ENCODE results near the gene NACC2.

Gene NACC2

GRCh38 chr9:136093995-136094881, 851 bp downstream of the NACC2 start (continued):
- TF ChIP-seq ZNF416 (tag by site-specific recombination; IDR thresholded peaks at IDR 0.05): no peak
- peak; percentile 70 for TF ChIP-seq EGR2 (tag by site-specific recombination; IDR thresholded peaks at IDR 0.05; ENCODE audit: low read depth)
- no peak for TF ChIP-seq ZNF2 (tag by site-specific recombination; IDR thresholded peaks at IDR 0.05)
- TF ChIP-seq ZNF76 (tag by site-specific recombination; IDR thresholded peaks at IDR 0.05; ENCODE audit: borderline replicate concordance, low read depth): peak; percentile 70; the same call in 1 of the 2 replicates
- no peak for TF ChIP-seq ZNF560 (tag by site-specific recombination; IDR thresholded peaks at IDR 0.05; ENCODE audit: borderline replicate concordance)
- peak; percentile 55; the same call in 1 of the 2 replicates for TF ChIP-seq ZXDB (tag by site-specific recombination; IDR thresholded peaks at IDR 0.05)
- peak; percentile 94 for TF ChIP-seq ZBTB20 (tag by site-specific recombination; IDR thresholded peaks at IDR 0.05)
- TF ChIP-seq ZBTB48 (tag by site-specific recombination; IDR thresholded peaks at IDR 0.05): peak; percentile 39; the same call in 1 of the 2 replicates
- TF ChIP-seq ZNF324 (tag by site-specific recombination; IDR thresholded peaks at IDR 0.05): no peak
- peak; percentile 70 for TF ChIP-seq KLF1 (tag by site-specific recombination; IDR thresholded peaks at IDR 0.05)
- TF ChIP-seq SP2 (tag by site-specific recombination; IDR thresholded peaks at IDR 0.05): peak; percentile 36
- no peak for TF ChIP-seq SCRT1 (tag by site-specific recombination; IDR thresholded peaks at IDR 0.05; ENCODE audit: borderline replicate concordance)
- peak; percentile 83 for TF ChIP-seq ZNF423 (tag by site-specific recombination; IDR thresholded peaks at IDR 0.05)
- TF ChIP-seq, protein P1, sequence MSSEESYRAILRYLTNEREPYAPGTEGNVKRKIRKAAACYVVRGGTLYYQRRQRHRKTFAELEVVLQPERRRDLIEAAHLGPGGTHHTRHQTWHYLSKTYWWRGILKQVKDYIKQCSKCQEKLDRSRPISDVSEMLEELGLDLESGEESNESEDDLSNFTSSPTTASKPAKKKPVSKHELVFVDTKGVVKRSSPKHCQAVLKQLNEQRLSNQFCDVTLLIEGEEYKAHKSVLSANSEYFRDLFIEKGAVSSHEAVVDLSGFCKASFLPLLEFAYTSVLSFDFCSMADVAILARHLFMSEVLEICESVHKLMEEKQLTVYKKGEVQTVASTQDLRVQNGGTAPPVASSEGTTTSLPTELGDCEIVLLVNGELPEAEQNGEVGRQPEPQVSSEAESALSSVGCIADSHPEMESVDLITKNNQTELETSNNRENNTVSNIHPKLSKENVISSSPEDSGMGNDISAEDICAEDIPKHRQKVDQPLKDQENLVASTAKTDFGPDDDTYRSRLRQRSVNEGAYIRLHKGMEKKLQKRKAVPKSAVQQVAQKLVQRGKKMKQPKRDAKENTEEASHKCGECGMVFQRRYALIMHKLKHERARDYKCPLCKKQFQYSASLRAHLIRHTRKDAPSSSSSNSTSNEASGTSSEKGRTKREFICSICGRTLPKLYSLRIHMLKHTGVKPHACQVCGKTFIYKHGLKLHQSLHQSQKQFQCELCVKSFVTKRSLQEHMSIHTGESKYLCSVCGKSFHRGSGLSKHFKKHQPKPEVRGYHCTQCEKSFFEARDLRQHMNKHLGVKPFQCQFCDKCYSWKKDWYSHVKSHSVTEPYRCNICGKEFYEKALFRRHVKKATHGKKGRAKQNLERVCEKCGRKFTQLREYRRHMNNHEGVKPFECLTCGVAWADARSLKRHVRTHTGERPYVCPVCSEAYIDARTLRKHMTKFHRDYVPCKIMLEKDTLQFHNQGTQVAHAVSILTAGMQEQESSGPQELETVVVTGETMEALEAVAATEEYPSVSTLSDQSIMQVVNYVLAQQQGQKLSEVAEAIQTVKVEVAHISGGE (tag by site-specific recombination; conservative IDR thresholded peaks at IDR 0.05; ENCODE audit: low read depth): peak; percentile 54
- TF ChIP-seq BCL11A (tag by site-specific recombination; IDR thresholded peaks at IDR 0.05; ENCODE audit: low read depth): peak; percentile 80
- no peak for TF ChIP-seq ZNF23 (tag by site-specific recombination; IDR thresholded peaks at IDR 0.05; ENCODE audit: borderline replicate concordance)
- TF ChIP-seq PRDM1 (tag by site-specific recombination; IDR thresholded peaks at IDR 0.05): no peak
- TF ChIP-seq ZNF354C (tag by site-specific recombination; IDR thresholded peaks at IDR 0.05; ENCODE audit: borderline replicate concordance, low read depth): no peak
- no peak for TF ChIP-seq ZNF48 (tag by site-specific recombination; IDR thresholded peaks at IDR 0.05)
- TF ChIP-seq ZNF114 (tag by site-specific recombination; IDR thresholded peaks at IDR 0.05): no peak
- no peak for TF ChIP-seq ZNF404 (tag by site-specific recombination; IDR thresholded peaks at IDR 0.05)
- TF ChIP-seq ZNF391 (tag by site-specific recombination; IDR thresholded peaks at IDR 0.05; ENCODE audit: borderline replicate concordance, low read depth): peak; percentile 15; the same call in 1 of the 2 replicates
- peak; percentile 70; the same call in 1 of the 2 replicates for TF ChIP-seq ZNF501 (tag by site-specific recombination; IDR thresholded peaks at IDR 0.05)
- peak; percentile 93 for TF ChIP-seq ZNF341 (tag by site-specific recombination; IDR thresholded peaks at IDR 0.05; ENCODE audit: low read depth)
- TF ChIP-seq ZBTB8A (tag by site-specific recombination; IDR thresholded peaks at IDR 0.05): peak; percentile 47
- no peak for TF ChIP-seq ZNF488 (tag by site-specific recombination; IDR thresholded peaks at IDR 0.05)
- TF ChIP-seq, protein P2, sequence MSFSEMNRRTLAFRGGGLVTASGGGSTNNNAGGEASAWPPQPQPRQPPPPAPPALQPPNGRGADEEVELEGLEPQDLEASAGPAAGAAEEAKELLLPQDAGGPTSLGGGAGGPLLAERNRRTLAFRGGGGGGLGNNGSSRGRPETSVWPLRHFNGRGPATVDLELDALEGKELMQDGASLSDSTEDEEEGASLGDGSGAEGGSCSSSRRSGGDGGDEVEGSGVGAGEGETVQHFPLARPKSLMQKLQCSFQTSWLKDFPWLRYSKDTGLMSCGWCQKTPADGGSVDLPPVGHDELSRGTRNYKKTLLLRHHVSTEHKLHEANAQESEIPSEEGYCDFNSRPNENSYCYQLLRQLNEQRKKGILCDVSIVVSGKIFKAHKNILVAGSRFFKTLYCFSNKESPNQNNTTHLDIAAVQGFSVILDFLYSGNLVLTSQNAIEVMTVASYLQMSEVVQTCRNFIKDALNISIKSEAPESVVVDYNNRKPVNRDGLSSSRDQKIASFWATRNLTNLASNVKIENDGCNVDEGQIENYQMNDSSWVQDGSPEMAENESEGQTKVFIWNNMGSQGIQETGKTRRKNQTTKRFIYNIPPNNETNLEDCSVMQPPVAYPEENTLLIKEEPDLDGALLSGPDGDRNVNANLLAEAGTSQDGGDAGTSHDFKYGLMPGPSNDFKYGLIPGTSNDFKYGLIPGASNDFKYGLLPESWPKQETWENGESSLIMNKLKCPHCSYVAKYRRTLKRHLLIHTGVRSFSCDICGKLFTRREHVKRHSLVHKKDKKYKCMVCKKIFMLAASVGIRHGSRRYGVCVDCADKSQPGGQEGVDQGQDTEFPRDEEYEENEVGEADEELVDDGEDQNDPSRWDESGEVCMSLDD (tag by site-specific recombination; IDR thresholded peaks at IDR 0.05): peak; percentile 65; the same call in 1 of the 2 replicates
- no peak for TF ChIP-seq GLI4 (tag by site-specific recombination; IDR thresholded peaks at IDR 0.05)
- 0 out of 2 replicates have a peak, but pooled peaks have one; percentile 13 for TF ChIP-seq KLF16 (tag by site-specific recombination; IDR thresholded peaks at IDR 0.05)
- TF ChIP-seq GLIS2 (tag by site-specific recombination; IDR thresholded peaks at IDR 0.05): peak; percentile 96
- TF ChIP-seq ZNF544 (tag by site-specific recombination; IDR thresholded peaks at IDR 0.05): no peak
- no peak for TF ChIP-seq ZNF133 (tag by site-specific recombination; IDR thresholded peaks at IDR 0.05)
- no peak for TF ChIP-seq PRDM6 (tag by site-specific recombination; IDR thresholded peaks at IDR 0.05)

Data from HEK293 (cell line).